CD4-positive, alpha-beta T cell treated with Interferon gamma for 1 hour (primary cell): Measurements from ENCODE around the gene ABCB6.
A peak's percentile ranks its signal among the peaks of the same experiment; 100 is the strongest.
"Not testable (repeated sequence)": the region's sequence is repeated elsewhere in the genome, so short reads cannot be mapped to it uniquely, and the experiment has no call there.

Experiments
- DNase-seq: peaks from one replicate; pipeline ENCODE4 v3.0.0-alpha.2; 2020

The ABCB6 gene

GRCh38 chr2:219218732-219219701, at the start of gene ABCB6:
Gene ABCB6, minus strand, starts transcription at chr2:219218958. Its CDS starts 285 bp downstream, at chr2:219218673.
- peak; percentile 87 for DNase-seq

GRCh38 chr2:219268294-219268693, 49.5 kb upstream of the ABCB6 start:
- DNase-seq: no peak

DNA sequence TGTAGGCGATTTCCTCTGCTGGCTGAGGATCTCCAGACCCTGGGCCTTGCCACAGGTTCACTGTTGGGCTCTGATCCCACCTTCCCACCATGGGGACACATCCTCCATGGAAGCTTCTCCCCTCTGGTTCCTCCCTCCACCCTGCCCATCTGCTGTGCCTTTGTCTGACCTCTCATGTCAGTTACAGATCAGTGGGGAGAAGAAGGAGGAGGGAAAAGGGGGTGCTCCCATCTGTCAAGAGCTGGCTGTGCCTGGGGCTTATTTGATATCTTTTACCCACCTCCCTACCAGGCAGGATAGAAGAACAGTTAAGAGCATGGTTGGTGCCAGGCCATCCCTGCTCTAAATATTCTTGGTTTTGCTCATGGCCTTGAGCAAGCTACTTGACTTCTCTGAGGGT, 48.1 kb upstream of the ABCB6 start:
- no peak for DNase-seq

- no peak for DNase-seq
Measured at GRCh38 chr2:219266232-219266631, 47.5 kb upstream of the ABCB6 start.

DNA sequence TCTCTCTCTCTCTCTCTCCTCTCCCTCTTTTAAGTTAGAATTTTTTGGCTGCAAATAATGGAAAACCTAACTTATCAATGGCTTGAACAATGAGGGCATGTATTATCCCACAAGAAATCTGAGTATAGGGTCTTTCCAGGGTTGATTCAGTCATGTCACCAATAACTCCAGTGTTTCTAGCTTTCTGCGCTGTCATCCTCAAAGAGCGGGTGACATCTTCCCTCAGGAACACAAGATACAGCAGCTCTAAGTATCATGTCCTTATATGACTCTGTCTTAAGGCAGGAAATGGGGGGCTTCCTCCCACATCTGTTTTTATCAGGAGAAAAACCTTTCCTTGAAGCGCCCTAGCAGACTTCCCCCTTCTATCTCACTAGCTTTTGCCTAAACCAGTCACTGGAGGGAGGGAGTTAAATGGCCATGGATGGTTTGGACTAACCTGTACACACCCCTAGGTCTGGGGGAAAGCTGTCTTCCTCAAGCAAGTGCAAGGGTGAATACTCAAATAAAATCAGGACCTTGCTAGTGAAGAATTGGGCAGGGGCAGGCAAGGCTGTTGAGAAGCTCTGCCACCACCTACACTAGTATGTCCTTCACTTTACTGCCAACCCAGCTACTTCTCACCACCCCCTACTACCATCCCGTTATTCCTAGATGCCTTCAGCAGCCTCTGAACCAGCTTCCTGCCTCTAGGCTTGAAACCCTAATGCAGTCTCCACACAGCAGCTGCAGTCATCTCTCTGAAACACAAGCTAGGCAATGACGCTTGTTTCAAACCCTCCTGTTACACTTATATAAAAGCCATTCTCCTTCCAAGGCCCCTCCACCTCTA, 42.5 kb upstream of the ABCB6 start:
- DNase-seq: no peak

- not testable (repeated sequence) for DNase-seq
Measured at GRCh38 chr2:219258942-219259341, 40.2 kb upstream of the ABCB6 start.

DNA sequence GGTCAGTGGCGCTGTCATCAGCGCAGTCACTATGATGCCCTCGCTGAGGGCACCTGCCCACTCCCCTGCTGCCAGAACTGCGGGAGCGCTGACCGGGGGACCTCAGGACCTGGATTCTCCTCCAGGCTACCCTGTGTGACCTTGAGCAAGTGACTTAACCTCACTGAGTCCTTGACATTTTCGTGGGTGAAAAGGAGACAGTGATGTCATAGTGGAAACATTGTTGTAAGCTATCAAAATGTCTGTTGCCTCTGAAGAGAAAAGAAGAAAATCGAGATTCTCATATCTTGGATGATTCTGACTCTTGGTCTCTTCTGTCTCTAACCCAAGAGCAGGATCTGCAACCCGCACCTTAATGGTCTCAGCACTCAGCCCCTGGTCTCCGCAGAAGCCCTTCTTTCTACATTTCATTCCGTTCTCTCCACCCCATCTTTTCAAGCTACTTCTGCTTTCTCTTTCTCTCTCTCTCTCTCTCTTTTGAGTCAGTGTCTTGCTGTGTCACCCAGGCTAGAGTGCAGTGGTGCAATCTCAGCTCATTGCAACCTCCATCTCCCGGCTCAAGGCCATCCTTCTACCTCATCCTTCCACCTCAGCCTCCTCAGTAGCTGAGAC, 35.9 kb upstream of the ABCB6 start:
- peak; percentile 57 for DNase-seq

DNA sequence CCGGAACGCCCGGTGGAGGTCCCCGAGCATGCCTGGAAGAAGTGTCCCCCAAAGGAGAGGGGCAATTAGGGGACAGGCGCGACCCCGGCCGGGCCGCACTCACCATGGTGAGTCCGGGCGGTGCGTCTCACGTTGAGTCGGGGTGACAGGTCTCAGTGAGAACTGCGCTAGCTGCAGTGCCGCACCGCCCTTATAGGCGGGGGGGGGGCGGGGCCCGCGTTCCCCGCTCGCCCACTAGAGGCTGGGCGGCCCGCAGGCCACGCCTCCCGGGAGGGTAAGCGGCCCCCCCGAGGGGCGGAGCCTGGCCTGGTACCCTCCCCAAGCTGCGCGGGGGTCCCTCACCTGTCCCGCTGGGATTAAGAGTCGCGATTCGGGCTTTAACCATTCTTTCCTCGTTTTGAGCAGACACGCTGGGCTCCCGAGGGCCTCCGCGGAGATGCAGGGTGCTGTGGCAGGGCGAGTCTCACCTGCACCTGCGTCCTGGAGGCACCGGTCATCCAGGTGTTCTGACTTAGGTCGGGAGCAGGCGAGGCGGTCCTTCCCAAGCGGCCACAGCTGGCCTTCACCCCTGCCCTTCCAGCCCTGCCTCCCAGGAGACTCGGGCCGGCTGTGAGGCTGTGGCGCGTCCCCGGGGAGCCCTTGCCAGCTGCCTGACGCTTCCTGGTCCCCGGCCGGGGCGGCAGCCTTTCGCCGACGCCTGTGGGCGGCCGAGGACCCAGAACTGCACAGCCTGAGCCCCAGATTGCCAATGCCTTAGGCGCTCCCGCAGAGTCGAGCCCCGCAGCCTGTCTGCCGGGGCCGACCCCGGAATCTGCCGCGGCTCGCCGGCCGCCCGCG, 35.2 kb upstream of the ABCB6 start, which contains the start of gene TUBA4A:
Gene TUBA4A (minus strand): TSS at position 166 of the 837 bp plus-strand sequence. CDS start 60 bp downstream, at position 106.
- DNase-seq: peak; percentile 92

- DNase-seq: peak; percentile 36
Measured at GRCh38 chr2:219252900-219253752, 34.4 kb upstream of the ABCB6 start, which contains the start of gene TUBA4B. Gene TUBA4B, plus strand, starts transcription at chr2:219253243. Its CDS starts 165 bp downstream, at chr2:219253408.

GRCh38 chr2:219252570-219252899, 33.8 kb upstream of the ABCB6 start:
- no peak for DNase-seq

DNA sequence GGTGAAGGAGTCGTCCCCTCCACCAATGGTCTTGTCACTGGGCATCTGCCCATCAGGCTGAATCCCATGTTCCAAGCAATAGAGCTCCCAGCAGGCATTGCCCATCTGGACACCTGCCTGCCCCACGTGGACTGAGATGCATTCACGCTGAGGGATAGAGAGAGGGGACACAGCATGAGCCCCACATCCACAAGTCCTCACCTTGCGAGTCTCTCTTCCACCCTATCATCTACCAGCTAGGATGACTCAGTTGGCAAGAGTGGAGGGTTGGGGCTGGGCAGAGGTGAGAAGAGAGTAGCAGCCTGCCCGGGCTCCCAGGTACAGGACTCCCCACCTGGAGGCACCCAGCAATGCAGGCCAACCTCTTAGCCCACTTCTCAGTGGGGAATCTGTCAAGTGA, 33.3 kb upstream of the ABCB6 start:
- DNase-seq: no peak

DNA sequence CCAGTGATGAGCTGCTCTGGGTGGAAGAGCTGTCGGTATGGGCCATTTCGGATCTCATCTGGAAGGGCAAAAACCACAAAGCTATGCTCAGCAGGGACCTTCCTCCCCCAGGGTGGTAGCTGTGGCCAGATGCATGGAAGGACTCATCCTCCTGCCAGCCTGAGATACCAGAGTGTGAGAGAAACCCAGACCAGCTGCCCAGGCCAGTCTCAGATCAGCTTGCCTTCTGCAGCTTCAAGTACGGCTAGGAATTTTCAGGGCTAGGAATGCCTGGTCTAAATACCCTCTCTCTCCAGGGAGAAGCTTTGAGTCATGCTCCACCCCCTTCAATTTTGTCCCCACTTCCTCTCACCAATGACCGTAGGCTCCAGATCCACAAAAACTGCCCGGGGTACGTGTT, 32.9 kb upstream of the ABCB6 start:
- no peak for DNase-seq

DNA sequence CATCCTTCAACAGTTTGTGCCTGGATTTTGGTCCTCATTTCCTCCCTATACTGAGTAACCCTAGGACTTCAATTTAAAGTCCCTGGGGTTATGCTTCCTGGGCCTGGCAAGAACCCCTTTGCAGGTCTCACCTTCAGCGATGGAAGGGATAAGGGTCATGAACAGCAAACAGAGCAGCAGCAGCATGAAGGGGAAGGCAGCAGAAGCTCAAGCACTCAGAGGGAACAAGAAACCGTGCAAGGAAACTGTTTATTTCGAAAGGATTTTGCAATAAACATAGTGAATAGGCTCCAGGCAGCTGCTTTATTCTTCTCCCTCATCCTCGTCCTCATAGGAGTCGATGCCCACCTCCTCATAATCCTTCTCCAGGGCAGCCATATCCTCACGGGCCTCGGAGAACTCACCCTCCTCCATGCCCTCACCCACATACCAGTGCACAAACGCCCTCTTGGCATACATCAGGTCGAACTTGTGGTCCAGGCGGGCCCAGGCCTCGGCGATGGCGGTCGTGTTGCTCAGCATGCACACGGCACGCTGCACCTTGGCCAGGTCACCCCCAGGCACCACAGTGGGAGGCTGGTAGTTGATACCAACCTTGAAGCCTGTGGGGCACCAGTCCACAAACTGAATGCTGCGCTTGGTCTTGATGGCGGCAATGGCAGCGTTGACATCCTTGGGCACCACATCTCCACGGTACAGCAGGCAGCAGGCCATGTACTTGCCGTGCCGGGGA, 31.5 kb upstream of the ABCB6 start:
- no peak for DNase-seq

DNA sequence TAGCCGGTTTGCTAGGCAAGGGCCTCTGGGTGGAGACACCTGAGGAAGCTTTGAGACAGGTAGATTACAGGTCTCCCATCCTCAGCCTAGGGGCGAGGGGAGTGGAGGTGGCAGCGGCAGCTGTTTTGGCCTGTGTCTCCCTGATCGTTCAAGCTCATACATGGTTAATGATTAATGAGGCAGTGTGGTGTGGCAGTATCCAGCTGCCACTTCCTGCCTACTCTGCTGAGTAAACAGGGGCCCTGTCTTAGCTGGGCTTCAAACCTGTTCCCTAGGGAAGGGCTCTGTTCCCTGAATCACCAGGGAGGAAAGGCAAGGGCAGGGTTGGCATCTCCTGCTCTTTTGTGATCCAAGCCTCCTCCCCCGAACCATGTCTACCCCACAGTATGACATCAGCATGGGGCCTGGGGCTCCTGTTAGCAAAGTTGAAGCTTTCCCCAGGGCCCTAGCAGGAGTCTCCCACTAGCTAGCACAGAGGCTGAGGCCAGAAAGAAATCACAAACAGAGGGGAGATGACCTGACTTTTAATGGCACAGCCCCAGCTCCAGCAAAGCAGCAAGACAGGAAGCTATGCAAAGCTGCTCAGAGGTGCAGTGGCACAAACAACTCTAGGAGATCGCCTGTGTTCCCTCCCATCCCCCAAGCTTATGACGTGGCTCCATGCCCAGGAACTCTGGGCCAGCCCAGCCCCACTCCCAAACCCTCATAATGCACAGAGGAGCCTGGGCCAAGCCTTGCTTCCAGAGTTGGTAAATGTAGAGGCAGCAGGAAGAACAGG, 30.6 kb upstream of the ABCB6 start:
- peak; percentile 67 for DNase-seq

DNA sequence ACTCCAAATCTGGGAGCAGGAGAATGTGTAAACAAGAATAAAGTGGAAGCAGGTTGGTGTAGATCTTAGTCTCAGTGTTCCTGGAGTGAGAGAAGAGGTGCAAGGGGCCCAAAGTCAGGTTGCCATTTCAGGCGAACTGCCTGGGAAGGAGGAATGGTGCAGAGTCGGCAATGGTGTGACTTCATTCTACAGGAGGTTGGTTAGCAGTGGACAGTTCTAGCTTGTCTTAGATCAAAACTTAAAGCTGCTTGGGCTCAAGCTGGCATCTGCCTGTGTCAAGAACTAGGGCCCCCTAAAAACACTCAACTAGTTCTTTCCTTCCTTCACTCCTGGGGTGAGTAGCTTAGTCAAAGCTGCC, 30.1 kb upstream of the ABCB6 start:
- no peak for DNase-seq

DNA sequence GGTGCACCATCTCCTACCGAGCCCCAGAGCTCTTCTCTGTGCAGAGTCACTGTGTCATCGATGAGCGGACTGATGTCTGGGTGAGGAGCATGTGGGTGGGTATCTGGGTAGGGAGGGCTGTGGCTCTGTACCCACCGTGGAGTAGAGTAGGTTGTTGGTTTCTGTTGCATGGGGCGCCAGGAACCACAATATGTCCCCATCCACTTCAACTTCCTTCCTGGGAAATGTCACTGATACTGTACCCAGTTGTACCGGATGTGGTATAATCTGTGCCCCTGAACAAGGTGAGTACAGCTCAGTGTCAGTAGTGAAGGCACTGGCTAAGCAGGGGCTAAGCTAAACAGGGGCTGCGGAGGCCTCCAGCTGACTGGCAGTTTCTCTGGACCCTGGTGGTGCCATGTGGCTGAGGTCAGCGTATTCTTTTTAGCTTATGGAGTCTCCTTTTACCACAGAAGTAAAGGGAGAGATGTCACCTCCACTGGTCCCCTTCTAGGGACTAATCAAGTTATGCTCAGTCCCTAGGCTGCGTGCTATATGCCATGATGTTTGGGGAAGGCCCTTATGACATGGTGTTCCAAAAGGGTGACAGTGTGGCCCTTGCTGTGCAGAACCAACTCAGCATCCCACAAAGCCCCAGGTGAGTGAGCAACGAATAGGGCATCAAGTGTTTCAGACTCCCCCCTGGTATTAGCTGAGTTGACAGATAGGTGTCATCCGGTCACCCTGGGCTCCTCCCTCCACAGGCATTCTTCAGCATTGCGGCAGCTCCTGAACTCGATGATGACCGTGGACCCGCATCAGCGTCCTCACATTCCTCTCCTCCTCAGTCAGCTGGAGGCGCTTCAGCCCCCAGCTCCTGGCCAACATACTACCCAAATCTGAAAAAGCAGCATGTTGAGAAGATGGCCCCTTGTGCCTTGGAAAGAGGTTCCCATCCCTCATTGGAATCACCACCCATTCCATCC, 29.2 kb upstream of the ABCB6 start:
- peak; percentile 61 for DNase-seq

DNA sequence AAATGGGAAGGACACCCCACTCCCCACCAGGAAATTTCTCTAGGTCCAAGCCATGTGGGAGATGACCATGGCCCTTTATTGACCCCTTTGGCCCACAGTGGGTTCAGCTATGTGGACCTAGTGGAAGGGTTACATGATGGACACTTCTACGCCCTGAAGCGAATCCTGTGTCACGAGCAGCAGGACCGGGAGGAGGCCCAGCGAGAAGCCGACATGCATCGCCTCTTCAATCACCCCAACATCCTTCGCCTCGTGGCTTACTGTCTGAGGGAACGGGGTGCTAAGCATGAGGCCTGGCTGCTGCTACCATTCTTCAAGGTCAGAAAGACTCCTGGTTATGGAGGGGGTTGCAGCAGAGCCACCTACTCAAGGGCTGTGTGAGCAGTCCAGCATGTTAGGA, 27.8 kb upstream of the ABCB6 start:
- no peak for DNase-seq

DNA sequence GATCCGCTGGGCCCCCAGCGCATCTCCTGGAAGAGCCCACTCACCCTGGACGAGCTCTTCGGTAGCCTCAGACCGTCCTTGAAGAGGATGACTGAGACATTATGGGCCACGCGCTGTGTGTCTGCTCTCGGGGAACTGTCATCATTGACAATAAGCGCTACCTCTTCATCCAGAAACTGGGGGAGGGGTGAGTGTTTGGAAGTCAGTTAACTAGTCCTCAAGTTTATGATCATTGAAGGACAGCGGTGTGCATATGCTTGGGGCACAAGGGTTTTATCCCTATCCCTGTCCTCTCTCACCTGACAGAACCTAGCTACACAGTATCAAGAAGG, 27.1 kb upstream of the ABCB6 start:
- DNase-seq: no peak
